ENCODE results near the gene HKDC1. TPM values are rescaled to one million over a fixed set of nuclear protein-coding genes. Genes with fewer than 3 reads are reported as not detected.
A peak's percentile ranks its signal among the peaks of the same experiment; 100 is the strongest.

The HKDC1 gene
- total and polyA plus RNA-seq, 10 donors = 0.26 to 3.0 (median 0.70) TPM; not detected in 1

DNA sequence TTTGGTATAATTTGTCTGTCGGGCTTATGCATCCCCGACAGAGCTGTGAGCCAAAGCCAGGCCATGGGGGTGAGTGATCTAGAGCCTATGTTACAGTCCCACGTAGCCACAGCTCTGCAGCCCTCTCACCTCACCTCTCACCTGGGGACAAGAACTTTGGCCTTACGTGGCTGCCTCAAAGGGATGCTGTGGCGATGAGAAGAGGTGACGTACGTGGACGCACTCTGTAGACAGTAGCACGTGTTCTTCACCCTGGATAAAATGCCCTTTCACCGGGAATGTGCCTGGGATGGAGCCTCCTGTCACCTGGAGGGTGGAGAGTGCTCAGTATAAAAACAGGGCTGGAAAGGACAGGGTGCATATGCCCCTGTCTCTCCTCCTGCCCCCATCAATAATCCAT is 5.5 kb downstream of the HKDC1 start:
- Histone ChIP-seq H3K4me3 (no peak overlapping the region), H3K9me3 (no peaks in the 10 kb centered on the region), H3K27ac (peak overlapping the region in 7 of 8 donors; percentile 20 to 81 (median 76)), H3K27me3 (replicated peaks in 1 of 7) (no peaks in the 10 kb centered on the region), H3K36me3 (no peaks in the 10 kb centered on the region), H3K4me1 (peaks cover 21 to 93% (median 75%) of the 10 kb centered on the region in 6 donors)
- intact Hi-C loops (cut with DNase I; ENCODE audit: low total_unique reads) = no loop called here
- TF ChIP-seq POLR2AphosphoS5 (IDR thresholded peaks at IDR 0.05) = no peak
- TF ChIP-seq POLR2A (IDR thresholded peaks at IDR 0.05) = no peak
- TF ChIP-seq, protein P1, sequence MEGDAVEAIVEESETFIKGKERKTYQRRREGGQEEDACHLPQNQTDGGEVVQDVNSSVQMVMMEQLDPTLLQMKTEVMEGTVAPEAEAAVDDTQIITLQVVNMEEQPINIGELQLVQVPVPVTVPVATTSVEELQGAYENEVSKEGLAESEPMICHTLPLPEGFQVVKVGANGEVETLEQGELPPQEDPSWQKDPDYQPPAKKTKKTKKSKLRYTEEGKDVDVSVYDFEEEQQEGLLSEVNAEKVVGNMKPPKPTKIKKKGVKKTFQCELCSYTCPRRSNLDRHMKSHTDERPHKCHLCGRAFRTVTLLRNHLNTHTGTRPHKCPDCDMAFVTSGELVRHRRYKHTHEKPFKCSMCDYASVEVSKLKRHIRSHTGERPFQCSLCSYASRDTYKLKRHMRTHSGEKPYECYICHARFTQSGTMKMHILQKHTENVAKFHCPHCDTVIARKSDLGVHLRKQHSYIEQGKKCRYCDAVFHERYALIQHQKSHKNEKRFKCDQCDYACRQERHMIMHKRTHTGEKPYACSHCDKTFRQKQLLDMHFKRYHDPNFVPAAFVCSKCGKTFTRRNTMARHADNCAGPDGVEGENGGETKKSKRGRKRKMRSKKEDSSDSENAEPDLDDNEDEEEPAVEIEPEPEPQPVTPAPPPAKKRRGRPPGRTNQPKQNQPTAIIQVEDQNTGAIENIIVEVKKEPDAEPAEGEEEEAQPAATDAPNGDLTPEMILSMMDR (IDR thresholded peaks at IDR 0.05 in 8 of 11, conservative IDR thresholded peaks at IDR 0.05 in 3 of 11) = no peak
- DNase-seq = peak; percentile 73
- 78 to 88% (median 87%) methylated on average over 6 to 10 of the region's 10 CpGs for WGBS, 5 donors

DNA sequence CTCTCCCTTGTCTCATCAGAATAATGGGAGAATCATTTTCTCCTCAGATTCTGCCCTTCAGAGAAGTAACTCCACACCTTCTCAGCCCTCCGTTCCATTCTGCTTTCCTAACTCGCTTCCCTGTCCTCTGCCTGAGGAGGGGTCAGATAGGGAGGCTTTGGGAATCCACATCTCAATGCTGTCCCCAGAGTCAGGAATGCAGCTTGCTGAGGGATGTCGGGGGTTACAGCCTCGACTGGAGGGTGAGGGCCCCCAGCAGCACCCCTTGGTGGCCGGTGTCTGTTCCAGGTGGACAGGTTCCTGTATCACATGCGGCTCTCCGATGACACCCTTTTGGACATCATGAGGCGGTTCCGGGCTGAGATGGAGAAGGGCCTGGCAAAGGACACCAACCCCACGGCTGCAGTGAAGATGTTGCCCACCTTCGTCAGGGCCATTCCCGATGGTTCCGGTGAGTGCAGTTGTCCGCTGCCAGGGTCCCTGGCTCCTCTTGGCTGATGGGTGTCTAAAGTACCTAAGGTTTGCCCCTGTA is 6.9 kb downstream of the HKDC1 start:
- Histone ChIP-seq H3K27me3 (replicated peaks in 1 of 7) (no peaks in the 10 kb centered on the region), H3K4me1 (peaks cover 19 to 86% (median 68%) of the 10 kb centered on the region in 6 donors), H3K36me3 (no peaks in the 10 kb centered on the region), H3K27ac (peak overlapping the region in 2 of 8 donors; percentile 89), H3K9me3 (no peaks in the 10 kb centered on the region), H3K4me3 (no peak overlapping the region)
- intact Hi-C loops (cut with DNase I; ENCODE audit: low total_unique reads) = no loop called here
- 91 to 97% (median 96%) methylated on average over 14 of the region's 14 CpGs for WGBS, 5 donors
- TF ChIP-seq POLR2A (IDR thresholded peaks at IDR 0.05) (no peak), POLR2AphosphoS5 (IDR thresholded peaks at IDR 0.05) (no peak)
- TF ChIP-seq, protein P1 (IDR thresholded peaks at IDR 0.05 in 8 of 11, conservative IDR thresholded peaks at IDR 0.05 in 3 of 11) = no peak
- peak; percentile 69 for DNase-seq

DNA sequence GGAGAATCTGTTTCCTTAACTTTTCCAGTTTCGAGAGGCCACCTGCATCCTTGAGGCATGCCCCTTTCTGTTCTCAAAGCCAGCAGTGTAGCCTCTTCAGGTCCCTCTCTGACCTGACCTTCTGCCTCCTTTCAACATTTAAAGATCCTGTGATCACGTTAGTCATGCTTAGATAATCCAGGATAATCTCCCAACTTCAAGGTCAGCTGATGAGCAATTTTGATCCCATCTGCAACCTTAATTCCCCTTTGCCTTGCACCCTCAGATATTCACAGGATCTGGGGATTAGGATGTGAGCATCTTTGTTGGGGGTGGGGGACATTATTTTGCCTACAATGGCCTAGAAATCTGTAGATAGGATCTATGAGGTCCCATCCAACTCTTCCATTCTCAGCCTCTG is 8.0 kb downstream of the HKDC1 start:
- TF ChIP-seq POLR2A (IDR thresholded peaks at IDR 0.05) = no peak
- Histone ChIP-seq H3K9me3 (no peaks in the 10 kb centered on the region), H3K36me3 (no peaks in the 10 kb centered on the region), H3K4me3 (no peak overlapping the region), H3K27ac (peak overlapping the region in 5 of 8 donors; percentile 74 to 89 (median 88)), H3K27me3 (replicated peaks in 1 of 7) (no peaks in the 10 kb centered on the region), H3K4me1 (peaks cover 12 to 75% (median 57%) of the 10 kb centered on the region in 6 donors)
- 56 to 90% (median 88%) methylated on average over 2 of the region's 2 CpGs for WGBS, 5 donors
- intact Hi-C loops (cut with DNase I; ENCODE audit: low total_unique reads) = no loop called here
- no peak for DNase-seq

DNA sequence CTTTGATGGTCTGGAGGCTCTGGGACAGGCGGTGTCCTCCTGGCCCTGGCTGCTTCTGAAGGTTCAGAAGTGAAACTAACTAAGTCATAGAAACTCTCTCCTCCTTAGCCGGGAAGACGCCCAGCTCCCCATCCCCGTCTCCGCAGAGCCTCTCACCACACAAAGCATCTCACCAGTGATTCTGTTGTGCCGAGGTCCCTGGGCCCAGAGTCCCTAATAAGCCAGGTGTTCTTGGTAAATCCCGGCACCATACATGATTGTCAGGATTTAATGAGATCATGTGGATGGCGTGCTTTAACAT is 9.4 kb downstream of the HKDC1 start:
- 38 to 55% (median 44%) methylated on average over 7 to 8 of the region's 8 CpGs for WGBS, 5 donors
- TF ChIP-seq POLR2AphosphoS5 (IDR thresholded peaks at IDR 0.05) = no peak
- no peak for TF ChIP-seq POLR2A (IDR thresholded peaks at IDR 0.05)
- TF ChIP-seq, protein P1 (IDR thresholded peaks at IDR 0.05 in 8 of 11, conservative IDR thresholded peaks at IDR 0.05 in 3 of 11) = no peak
- no peaks in the 10 kb centered on the region for H3K9me3 ChIP-seq
- H3K27ac ChIP-seq = peak overlapping the region; percentile 44 to 89 (median 78)
- H3K4me1 ChIP-seq = peaks cover 12 to 61% (median 45%) of the 10 kb centered on the region in 6 donors
- H3K27me3 ChIP-seq (replicated peaks in 1 of 7) = no peaks in the 10 kb centered on the region
- no peak for DNase-seq
- no peaks in the 10 kb centered on the region for H3K36me3 ChIP-seq
- intact Hi-C loops (cut with DNase I; ENCODE audit: low total_unique reads) = no loop called here
- H3K4me3 ChIP-seq = peak overlapping the region in 5 of 8 donors; percentile 9 to 55 (median 19)
